H9 (cell line): ENCODE data around the gene SLC2A3. TPM values are rescaled to one million over a fixed set of nuclear protein-coding genes. Genes with fewer than 3 reads are reported as not detected.

Source experiments
- DNase-seq: peaks from one replicate; pipeline ENCODE4 v3.0.0-alpha.2; 2017
- H2AFZ ChIP-seq: one replicate; pipeline ENCODE4 v1.6.1; 2013; ENCODE audit warnings: mild to moderate bottlenecking, low read length, control low read depth, moderate library complexity
- H2AK5ac ChIP-seq: 2 replicates; pipeline ENCODE4 v1.6.1; 2013; ENCODE audit warnings: low read length, control low read depth, mixed read lengths; ENCODE audit not compliant: insufficient read length
- H2BK120ac ChIP-seq: one replicate; pipeline ENCODE4 v1.6.1; 2013; ENCODE audit warnings: low read depth, mild to moderate bottlenecking, low read length, control low read depth, inconsistent platforms; ENCODE audit not compliant: poor library complexity, severe bottlenecking
- H2BK12ac ChIP-seq: 2 replicates; pipeline ENCODE4 v1.6.1; 2013; ENCODE audit warnings: low read length, control low read depth, mixed read lengths, low read depth; ENCODE audit not compliant: insufficient read length
- H2BK15ac ChIP-seq: 2 replicates; pipeline ENCODE4 v1.6.1; 2013; ENCODE audit warnings: low read depth, low read length, control low read depth
- H2BK20ac ChIP-seq: one replicate; pipeline ENCODE4 v1.6.1; 2013; ENCODE audit warnings: low read depth, mild to moderate bottlenecking, low read length, control low read depth, inconsistent platforms; ENCODE audit not compliant: poor library complexity, severe bottlenecking
- H2BK5ac ChIP-seq: 2 replicates; pipeline ENCODE4 v1.6.1; 2013; ENCODE audit warnings: low read length, control low read depth, mixed read lengths; ENCODE audit not compliant: insufficient read length
- H3K14ac ChIP-seq: 2 replicates; pipeline ENCODE4 v1.6.1; 2013; ENCODE audit warnings: low read length, control low read depth; ENCODE audit not compliant: insufficient read depth
- H3K18ac ChIP-seq: 2 replicates; pipeline ENCODE4 v1.6.1; 2013; ENCODE audit warnings: low read depth, mild to moderate bottlenecking, mixed read lengths, low read length, control low read depth; ENCODE audit not compliant: insufficient read length
- H3K23ac ChIP-seq: 2 replicates; pipeline ENCODE4 v1.6.1; 2013; ENCODE audit warnings: low read length, control low read depth, mixed read lengths, low read depth; ENCODE audit not compliant: insufficient read length
- H3K23me2 ChIP-seq: 2 replicates; pipeline ENCODE4 v1.6.1; 2013; ENCODE audit warnings: low read depth, mild to moderate bottlenecking, mixed read lengths, low read length, control low read depth; ENCODE audit not compliant: insufficient read length, poor library complexity, severe bottlenecking
- H3K27ac ChIP-seq: 2 replicates; pipeline ENCODE4 v1.5.1; 2013; ENCODE audit warnings: low read length, control low read depth, mixed read lengths, low read depth; ENCODE audit not compliant: insufficient read length
- H3K27me3 ChIP-seq: 2 replicates; pipeline ENCODE4 v1.6.1; 2013; ENCODE audit warnings: low read length, control low read depth, inconsistent platforms; ENCODE audit not compliant: insufficient read depth
- H3K4ac ChIP-seq: 2 replicates; pipeline ENCODE4 v1.6.1; 2013; ENCODE audit warnings: low read depth, mild to moderate bottlenecking, control low read depth, inconsistent platforms, low read length, moderate library complexity
- H3K4me1 ChIP-seq: 2 replicates; pipeline ENCODE4 v1.6.1; 2013; ENCODE audit warnings: low read length, control low read depth, inconsistent platforms; ENCODE audit not compliant: insufficient read depth
- H3K4me2 ChIP-seq: 2 replicates; pipeline ENCODE4 v1.6.1; 2013; ENCODE audit warnings: low read length, control low read depth, mixed read lengths; ENCODE audit not compliant: insufficient read length, insufficient read depth
- H3K56ac ChIP-seq: 2 replicates; pipeline ENCODE4 v1.6.1; 2013; ENCODE audit warnings: low read depth, mild to moderate bottlenecking, mixed read lengths, low read length, control low read depth; ENCODE audit not compliant: insufficient read length
- H3K79me1 ChIP-seq: 2 replicates; pipeline ENCODE4 v1.6.1; 2013; ENCODE audit warnings: low read depth, mild to moderate bottlenecking, moderate library complexity, low read length, control low read depth, inconsistent platforms; ENCODE audit not compliant: insufficient read depth, poor library complexity, severe bottlenecking
- H3K79me2 ChIP-seq: 2 replicates; pipeline ENCODE4 v1.6.1; 2013; ENCODE audit warnings: low read length, control low read depth, inconsistent platforms; ENCODE audit not compliant: insufficient read depth
- H3K9ac ChIP-seq: 2 replicates; pipeline ENCODE4 v1.6.1; 2013; ENCODE audit warnings: low read length, control low read depth, mixed read lengths; ENCODE audit not compliant: insufficient read length; ENCODE audit errors: extremely low read depth
- H3K9me3 ChIP-seq: one replicate; pipeline ENCODE4 v1.6.1; 2013; ENCODE audit warnings: low read depth, low read length, inconsistent platforms; ENCODE audit not compliant: control insufficient read depth
- H3T11ph ChIP-seq: one replicate; pipeline ENCODE4 v1.6.1; 2013; ENCODE audit warnings: mild to moderate bottlenecking, low read length, control low read depth, inconsistent platforms
- H4K20me1 ChIP-seq: one replicate; pipeline ENCODE4 v1.6.1; 2013; ENCODE audit not compliant: control insufficient read depth, insufficient read length, insufficient read depth
- H4K5ac ChIP-seq: 2 replicates; pipeline ENCODE4 v1.6.1; 2013; ENCODE audit warnings: low read depth, mild to moderate bottlenecking, mixed read lengths, low read length, control low read depth; ENCODE audit not compliant: insufficient read length
- H4K8ac ChIP-seq: replicated peaks from 2 replicates; pipeline ENCODE4 v1.6.1; 2013; ENCODE audit warnings: low read length, control low read depth, mixed read lengths, low read depth; ENCODE audit not compliant: insufficient read length
- H4K91ac ChIP-seq: 2 replicates; pipeline ENCODE4 v1.6.1; 2013; ENCODE audit warnings: low read depth, mild to moderate bottlenecking, moderate library complexity, mixed read lengths, low read length, control low read depth; ENCODE audit not compliant: insufficient read length
- H3K27ac Mint-ChIP-seq, 3 experiments: 2 replicates in 2 of 3; 3 replicates in 1 of 3; pipeline ENCODE4 v1.8.0; 2020 to 2021; ENCODE audit warnings: mixed read lengths in 3 of 3, mild to moderate bottlenecking in 1 of 3, moderate library complexity in 1 of 3
- H3K27me3 Mint-ChIP-seq: 2 replicates; pipeline ENCODE4 v1.8.0; 2021; ENCODE audit warnings: low read depth, mild to moderate bottlenecking, moderate library complexity, mixed read lengths
- H3K36me3 Mint-ChIP-seq, 3 experiments: 2 replicates in 2 of 3; 3 replicates in 1 of 3; pipeline ENCODE4 v1.8.0; 2020 to 2021; ENCODE audit warnings: low read depth in 3 of 3, mixed read lengths in 3 of 3; ENCODE audit not compliant: insufficient read depth in 1 of 3
- H3K4me1 Mint-ChIP-seq, 2 experiments: 2 replicates each; pipeline ENCODE4 v1.8.0; 2020; ENCODE audit warnings: mixed read lengths in 2 of 2
- H3K4me3 Mint-ChIP-seq, 2 experiments: 2 replicates in 1 of 2; 3 replicates in 1 of 2; pipeline ENCODE4 v1.8.0; 2020 to 2021; ENCODE audit warnings: mild to moderate bottlenecking in 2 of 2, mixed read lengths in 2 of 2, moderate library complexity in 1 of 2
- H3K9me3 Mint-ChIP-seq, 2 experiments: 2 replicates in 1 of 2; 3 replicates in 1 of 2; pipeline ENCODE4 v1.8.0; 2020; ENCODE audit warnings: mild to moderate bottlenecking in 2 of 2, mixed read lengths in 2 of 2, moderate library complexity in 1 of 2
- CTCF ChIP-seq: fragments of 200-600 bp; sonication (generic); conservative IDR thresholded peaks from 3 replicates; pipeline ENCODE4 v1.8.0; 2021; ENCODE audit warnings: antibody characterized with exemption, mild to moderate bottlenecking
- WGBS: extraction: QIAGEN DNeasy Blood & Tissue Kit; methylation state at CpG from one replicate; pipeline ENCODE4 v1.1.7; 2013; ENCODE audit warnings: missing lambda C conversion rate, low lambda C conversion rate, mixed read lengths; ENCODE audit not compliant: insufficient read length; ENCODE audit errors: extremely low coverage; 5-methylcytosine and 5-hydroxymethylcytosine counted together
- long read RNA-seq: library from polyadenylated mRNA; unstranded; transcript quantifications from one replicate; pipeline ENCODE4 v2.0.0, GENCODE V29; 2020
- total RNA-seq: library from RNA; stranded (reverse); gene quantifications from 2 replicates; pipeline ENCODE4 v1.2.1, GENCODE V29; 2021

The SLC2A3 gene
- 569 and 581 TPM in 2 replicates for total RNA-seq
- long read RNA-seq, full-length matches to known transcripts: 571 of 746 reads
- long read RNA-seq, partial matches to known transcripts: 90 of 746 reads
- long read RNA-seq, other reads (novel, unspliced or antisense): 85 of 746 reads

GRCh38 chr12:7935590-7936581 lies at the start of gene SLC2A3:
Gene SLC2A3, minus strand, starts transcription at chr12:7936187. Its CDS starts 153 bp downstream, at chr12:7936034.
- H3K9ac ChIP-seq: peak within 1 kb of the TSS; percentile 96
- H3K4me3 Mint-ChIP-seq: no peak within 1 kb of the TSS

More at GRCh38 chr12:7935590-7936581, at the start of gene SLC2A3:
- peaks cover 24% of the 10 kb centered on the region for H3K79me2 ChIP-seq
- no peak within 1 kb of the TSS; the same call in 1 of the 2 replicates for H3K14ac ChIP-seq
- no peak within 1 kb of the TSS for H3K56ac ChIP-seq
- no peaks in the 10 kb centered on the region for H3K9me3 ChIP-seq
- no peak within 1 kb of the TSS for H3K27ac Mint-ChIP-seq
- no peaks in the 10 kb centered on the region for H4K20me1 ChIP-seq
- H3K27me3 Mint-ChIP-seq: no peaks in the 10 kb centered on the region
- H2BK120ac ChIP-seq: no peak within 1 kb of the TSS
- peak; percentile 88 for DNase-seq
- peaks cover 0 to 8% (median 0%) of the 10 kb centered on the region in 3 experiments; a peak in 6 of 7 replicates for H3K36me3 Mint-ChIP-seq
- H2BK12ac ChIP-seq: no peak within 1 kb of the TSS
- H3K27ac ChIP-seq: peak within 1 kb of the TSS; percentile 15
- H3K79me1 ChIP-seq: no peaks in the 10 kb centered on the region
- H2AFZ ChIP-seq: no peak within 1 kb of the TSS
- no peak within 1 kb of the TSS for H3T11ph ChIP-seq
- no peak within 1 kb of the TSS for H3K4ac ChIP-seq
- no peaks in the 10 kb centered on the region for H3K9me3 Mint-ChIP-seq
- peaks cover 15% of the 10 kb centered on the region in 2 experiments for H3K4me1 Mint-ChIP-seq
- peak within 1 kb of the TSS; percentile 90 for H3K4me2 ChIP-seq
- H4K91ac ChIP-seq: no peak within 1 kb of the TSS
- H3K27me3 ChIP-seq: no peaks in the 10 kb centered on the region
- H2AK5ac ChIP-seq: no peak within 1 kb of the TSS
- H2BK15ac ChIP-seq: no peak within 1 kb of the TSS
- H2BK20ac ChIP-seq: no peak within 1 kb of the TSS
- no peaks in the 10 kb centered on the region for H3K4me1 ChIP-seq
- no peak within 1 kb of the TSS for H3K23ac ChIP-seq
- H3K23me2 ChIP-seq: peaks cover 11% of the 10 kb centered on the region
- no peak within 1 kb of the TSS for H3K18ac ChIP-seq
- no peak for TF ChIP-seq CTCF
- WGBS: no CpG with 5 or more reads among the region's 15 CpGs
- no peak within 1 kb of the TSS for H2BK5ac ChIP-seq
- H4K5ac ChIP-seq: no peak within 1 kb of the TSS
- no peak within 1 kb of the TSS for H4K8ac ChIP-seq
